Measurements from ENCODE around the gene FAM186B. TPM values are rescaled to one million over a fixed set of nuclear protein-coding genes. Genes with fewer than 3 reads are reported as not detected.

FAM186B gene
- polyA plus RNA-seq, 1 of the 3 experiments (the other 2 are of a cell fraction) = 0.16 TPM

GRCh38 chr12:49557917-49558215 lies 47.6 kb downstream of the FAM186B start:
- Histone ChIP-seq H3K9me3 (no peaks in the 10 kb centered on the region), H2AFZ (ENCODE audit: low read depth) (no peak overlapping the region), H3K9ac (no peak overlapping the region), H3K4me2 (no peak overlapping the region), H3K79me2 (ENCODE audit: insufficient read depth) (no peaks in the 10 kb centered on the region), H3K36me3 (replicated peaks in 1 of 2; ENCODE audit: control insufficient read depth in 1 of 2, insufficient read depth in 2 of 2, low read length in 1 of 2) (peaks cover 19 to 50% of the 10 kb centered on the region in 2 experiments), H3K4me3 (ENCODE audit: low read depth in 2 of 2, low read length in 1 of 2) (no peak overlapping the region), H3K4me1 (ENCODE audit: control insufficient read depth in 1 of 2, insufficient read depth in 2 of 2, low read depth in 1 of 2, low read length in 1 of 2) (no peaks in the 10 kb centered on the region), H3K9me2 (no peaks in the 10 kb centered on the region), H4K20me1 (ENCODE audit: insufficient read depth) (no peaks in the 10 kb centered on the region), H3K27ac (ENCODE audit: low read depth in 2 of 2, low read length in 1 of 2) (no peak overlapping the region), H3F3A (replicated peaks; ENCODE audit: insufficient read depth) (peaks cover 5% of the 10 kb centered on the region), H3K27me3 (ENCODE audit: insufficient read depth) (no peaks in the 10 kb centered on the region)
- ChIA-PET POLR2A (interaction anchor here (1.4 kb wide), 1 partner anchor 9 kb away, joined by 4 read pairs; no protein-coding TSS in a partner anchor), CTCF (interaction anchor here (0.6 to 9.9 kb wide), 3 partner anchors 20 to 200 kb away, joined by 3 to 76 read pairs (median 5); no protein-coding TSS in a partner anchor)
- no peak for DNase-seq
- TF ChIP-seq TEAD4 (IDR thresholded peaks at IDR 0.05; ENCODE audit: borderline replicate concordance, insufficient read depth) (no peak), CTCF (IDR thresholded peaks at IDR 0.05) (peak; percentile 28; the same call in 1 of the 2 replicates), ELF1 (IDR thresholded peaks at IDR 0.05) (no peak)
- WGBS (ENCODE audit: low lambda C conversion rate) = 79% methylated on average over 2 of the region's 7 CpGs

GRCh38 chr12:49557187-49557916 lies 48.1 kb downstream of the FAM186B start:
- ChIA-PET CTCF (interaction anchor here (0.6 to 9.9 kb wide), 7 partner anchors 12 to 215 kb away, joined by 3 to 76 read pairs (median 3); no protein-coding TSS in a partner anchor), POLR2A (interaction anchor here (1.4 kb wide), 1 partner anchor 10 kb away, joined by 4 read pairs; no protein-coding TSS in a partner anchor)

More at GRCh38 chr12:49557187-49557916, 48.1 kb downstream of the FAM186B start:
- H3K9me3 ChIP-seq = no peaks in the 10 kb centered on the region
- peaks cover 5% of the 10 kb centered on the region for H3F3A ChIP-seq (replicated peaks; ENCODE audit: insufficient read depth)
- no peaks in the 10 kb centered on the region for H3K79me2 ChIP-seq (ENCODE audit: insufficient read depth)
- no peaks in the 10 kb centered on the region for H3K27me3 ChIP-seq (ENCODE audit: insufficient read depth)
- 86% methylated on average over 10 of the region's 18 CpGs for WGBS (ENCODE audit: low lambda C conversion rate)
- no peak overlapping the region for H3K9ac ChIP-seq
- H3K27ac ChIP-seq (ENCODE audit: low read depth in 2 of 2, low read length in 1 of 2) = no peak overlapping the region
- DNase-seq = peak; percentile 33
- H3K36me3 ChIP-seq (replicated peaks in 1 of 2; ENCODE audit: control insufficient read depth in 1 of 2, insufficient read depth in 2 of 2, low read length in 1 of 2) = peaks cover 15 to 45% of the 10 kb centered on the region in 2 experiments
- no peaks in the 10 kb centered on the region for H4K20me1 ChIP-seq (ENCODE audit: insufficient read depth)
- H3K4me3 ChIP-seq (ENCODE audit: low read depth in 2 of 2, low read length in 1 of 2) = no peak overlapping the region
- H2AFZ ChIP-seq (ENCODE audit: low read depth) = no peak overlapping the region
- no peak for TF ChIP-seq YY1 (IDR thresholded peaks at IDR 0.05; ENCODE audit: low read depth)
- no peak for TF ChIP-seq PBX3 (IDR thresholded peaks at IDR 0.05)
- TF ChIP-seq GABPA (IDR thresholded peaks at IDR 0.05; ENCODE audit: low read depth) = no peak
- no peak for TF ChIP-seq RXRA (IDR thresholded peaks at IDR 0.05; ENCODE audit: borderline replicate concordance, low read depth)
- no peak for TF ChIP-seq CHD2 (IDR thresholded peaks at IDR 0.05; ENCODE audit: low read length, partially characterized antibody)
- no peak for TF ChIP-seq IRF3 (IDR thresholded peaks at IDR 0.05; ENCODE audit: low read depth, low read length)
- no peaks in the 10 kb centered on the region for H3K9me2 ChIP-seq
- no peaks in the 10 kb centered on the region for H3K4me1 ChIP-seq (ENCODE audit: control insufficient read depth in 1 of 2, insufficient read depth in 2 of 2, low read depth in 1 of 2, low read length in 1 of 2)
- H3K4me2 ChIP-seq = no peak overlapping the region
